Trophoblast cell (in vitro differentiated cells and primary cell): ENCODE results near the gene TMCC1.
"Not testable (repeated sequence)": the region's sequence is repeated elsewhere in the genome, so short reads cannot be mapped to it uniquely, and the experiment has no call there.

Source experiments
- DNase-seq, 2 donors: peaks; one replicate each; pipeline ENCODE4 v3.0.0-alpha.2; 2016
- H2AFZ ChIP-seq: 2 replicates; pipeline ENCODE4 v1.6.1; 2013; ENCODE audit warnings: low read length, moderate library complexity, mild to moderate bottlenecking; ENCODE audit not compliant: insufficient read depth, poor library complexity
- H2AK5ac ChIP-seq: 2 replicates; pipeline ENCODE4 v1.6.1; 2013; ENCODE audit warnings: mild to moderate bottlenecking, low read length
- H2BK120ac ChIP-seq: 2 replicates; pipeline ENCODE4 v1.6.1; 2013; ENCODE audit warnings: low read length, mild to moderate bottlenecking, moderate library complexity; ENCODE audit not compliant: insufficient read depth, poor library complexity
- H2BK12ac ChIP-seq: 2 replicates; pipeline ENCODE4 v1.6.1; 2013; ENCODE audit warnings: mild to moderate bottlenecking, low read length, moderate library complexity
- H2BK5ac ChIP-seq: 2 replicates; pipeline ENCODE4 v1.6.1; 2013; ENCODE audit warnings: low read length, low read depth, moderate library complexity, mild to moderate bottlenecking; ENCODE audit not compliant: poor library complexity
- H3K14ac ChIP-seq: 2 replicates; pipeline ENCODE4 v1.6.1; 2013; ENCODE audit warnings: mild to moderate bottlenecking, low read length
- H3K18ac ChIP-seq: 2 replicates; pipeline ENCODE4 v1.6.1; 2013; ENCODE audit warnings: mild to moderate bottlenecking, low read length
- H3K23ac ChIP-seq: 2 replicates; pipeline ENCODE4 v1.6.1; 2013; ENCODE audit warnings: low read length
- H3K27ac ChIP-seq: 2 replicates; pipeline ENCODE4 v1.5.1; 2013; ENCODE audit warnings: low read depth, mild to moderate bottlenecking, inconsistent platforms, low read length, moderate library complexity
- H3K27me3 ChIP-seq: 2 replicates; pipeline ENCODE4 v1.6.1; 2013; ENCODE audit warnings: inconsistent platforms, mild to moderate bottlenecking, low read length, moderate library complexity; ENCODE audit not compliant: insufficient read depth
- H3K36me3 ChIP-seq, 2 experiments: 1 replicate in 1 of 2; 2 replicates in 1 of 2; pipeline ENCODE4 v1.6.1; 2013; ENCODE audit warnings: low read length in 2 of 2, mild to moderate bottlenecking in 2 of 2, moderate library complexity in 1 of 2; ENCODE audit not compliant: insufficient read depth in 2 of 2, control insufficient read depth in 1 of 2
- H3K4ac ChIP-seq: 2 replicates; pipeline ENCODE4 v1.6.1; 2013; ENCODE audit warnings: low read depth, mild to moderate bottlenecking, low read length, moderate library complexity
- H3K4me1 ChIP-seq, 2 experiments: 1 replicate in 1 of 2; 2 replicates in 1 of 2; pipeline ENCODE4 v1.6.1; 2013; ENCODE audit warnings: low read length in 2 of 2, mild to moderate bottlenecking in 2 of 2, moderate library complexity in 1 of 2; ENCODE audit not compliant: insufficient read depth in 2 of 2, control insufficient read depth in 1 of 2
- H3K4me2 ChIP-seq: 2 replicates; pipeline ENCODE4 v1.6.1; 2013; ENCODE audit warnings: inconsistent platforms, mild to moderate bottlenecking, low read length, moderate library complexity
- H3K4me3 ChIP-seq: 2 replicates; pipeline ENCODE4 v1.5.1; 2013; ENCODE audit warnings: mild to moderate bottlenecking, low read depth, low read length, inconsistent platforms
- H3K79me1 ChIP-seq: one replicate; pipeline ENCODE4 v1.6.1; 2013; ENCODE audit warnings: low read length
- H3K79me2 ChIP-seq: 2 replicates; pipeline ENCODE4 v1.6.1; 2013; ENCODE audit warnings: low read length, mild to moderate bottlenecking; ENCODE audit not compliant: control insufficient read depth, insufficient read depth, poor library complexity
- H3K9ac ChIP-seq: 2 replicates; pipeline ENCODE4 v1.6.1; 2013; ENCODE audit warnings: mild to moderate bottlenecking, low read length
- H3K9me3 ChIP-seq: 2 replicates; pipeline ENCODE4 v1.6.1; 2013; ENCODE audit warnings: low read depth, mild to moderate bottlenecking, control low read depth, inconsistent platforms, low read length; ENCODE audit not compliant: insufficient read depth
- H4K12ac ChIP-seq: 2 replicates; pipeline ENCODE4 v1.6.1; 2013; ENCODE audit warnings: low read depth, mild to moderate bottlenecking, low read length, moderate library complexity
- H4K8ac ChIP-seq: 2 replicates; pipeline ENCODE4 v1.6.1; 2013; ENCODE audit warnings: low read depth, mild to moderate bottlenecking, low read length, moderate library complexity
- H4K91ac ChIP-seq: one replicate; pipeline ENCODE4 v1.6.1; 2013; ENCODE audit warnings: low read depth, mild to moderate bottlenecking, low read length, moderate library complexity
- WGBS: extraction: QIAGEN DNeasy Blood & Tissue Kit; methylation state at CpG from one replicate; pipeline ENCODE4 v1.1.7; 2013; ENCODE audit warnings: missing lambda C conversion rate; ENCODE audit not compliant: insufficient read length, insufficient coverage; ENCODE audit errors: extremely low coverage; 5-methylcytosine and 5-hydroxymethylcytosine counted together

TMCC1 gene

GRCh38 chr3:129874479-129874878 is 19.0 kb downstream of the TMCC1 start:
- not testable (repeated sequence) for DNase-seq, H4K12ac ChIP-seq, H2AK5ac ChIP-seq, H3K18ac ChIP-seq, H3K4me2 ChIP-seq, H3K27me3 ChIP-seq, H3K4me3 ChIP-seq, H3K4ac ChIP-seq, H2BK120ac ChIP-seq, H2AFZ ChIP-seq, H3K4me1 ChIP-seq, H3K9me3 ChIP-seq, H3K79me1 ChIP-seq, H4K91ac ChIP-seq, H3K14ac ChIP-seq, H2BK12ac ChIP-seq, H3K9ac ChIP-seq, H3K23ac ChIP-seq, H3K27ac ChIP-seq, H2BK5ac ChIP-seq, H3K79me2 ChIP-seq, H4K8ac ChIP-seq
- no CpG with 5 or more reads among the region's 2 CpGs for WGBS
- peaks cover 16 to 18% of the 10 kb centered on the region in 2 experiments for H3K36me3 ChIP-seq

- no peak overlapping the region for H4K8ac ChIP-seq
- no peak overlapping the region for H3K4me3 ChIP-seq
- H3K79me2 ChIP-seq = no peaks in the 10 kb centered on the region
- no peak overlapping the region for H2AK5ac ChIP-seq
- no peak overlapping the region for H2BK12ac ChIP-seq
- no peak overlapping the region for H3K18ac ChIP-seq
- no peak overlapping the region for H3K27ac ChIP-seq
- H3K36me3 ChIP-seq = peaks cover 7 to 10% of the 10 kb centered on the region in 2 experiments
- no peak overlapping the region for H3K9ac ChIP-seq
- no peak overlapping the region for H2BK120ac ChIP-seq
- no peak overlapping the region for H2BK5ac ChIP-seq
- H3K14ac ChIP-seq = no peak overlapping the region
- H3K27me3 ChIP-seq = no peaks in the 10 kb centered on the region
- no peaks in the 10 kb centered on the region for H3K79me1 ChIP-seq
- no peak for DNase-seq
- H2AFZ ChIP-seq = no peak overlapping the region
- no CpG with 5 or more reads among the region's 2 CpGs for WGBS
- no peak overlapping the region for H3K4me2 ChIP-seq
- H3K9me3 ChIP-seq = no peaks in the 10 kb centered on the region
- H4K12ac ChIP-seq = no peak overlapping the region
- H3K4me1 ChIP-seq = no peaks in the 10 kb centered on the region
- H4K91ac ChIP-seq = no peak overlapping the region
- no peak overlapping the region for H3K23ac ChIP-seq
- no peak overlapping the region for H3K4ac ChIP-seq
These were observed 24.6 kb downstream of the TMCC1 start for GRCh38 chr3:129868912-129869311.

- Histone ChIP-seq H3K18ac (no peak overlapping the region), H3K14ac (no peak overlapping the region), H2BK12ac (no peak overlapping the region), H3K4ac (no peak overlapping the region), H3K4me2 (no peak overlapping the region), H2BK120ac (no peak overlapping the region), H3K4me1 (no peaks in the 10 kb centered on the region), H2AK5ac (no peak overlapping the region), H2AFZ (no peak overlapping the region), H4K91ac (no peak overlapping the region), H4K12ac (no peak overlapping the region), H3K9me3 (no peaks in the 10 kb centered on the region), H3K27me3 (no peaks in the 10 kb centered on the region), H3K79me1 (no peaks in the 10 kb centered on the region), H3K79me2 (no peaks in the 10 kb centered on the region), H3K4me3 (no peak overlapping the region), H3K27ac (no peak overlapping the region), H2BK5ac (no peak overlapping the region), H3K9ac (no peak overlapping the region), H3K36me3 (peaks cover 4 to 5% of the 10 kb centered on the region in 2 experiments), H4K8ac (no peak overlapping the region), H3K23ac (no peak overlapping the region)
- no CpG with 5 or more reads among the region's 5 CpGs for WGBS
- DNase-seq = no peak
These were observed 25.9 kb downstream of the TMCC1 start for GRCh38 chr3:129867506-129868124.

- Histone ChIP-seq H4K12ac (no peak overlapping the region), H3K79me2 (no peaks in the 10 kb centered on the region), H4K91ac (no peak overlapping the region), H3K4me2 (no peak overlapping the region), H2AK5ac (no peak overlapping the region), H3K4me3 (no peak overlapping the region), H3K27me3 (no peaks in the 10 kb centered on the region), H2BK5ac (no peak overlapping the region), H3K23ac (no peak overlapping the region), H3K9ac (no peak overlapping the region), H2BK120ac (no peak overlapping the region), H2AFZ (no peak overlapping the region), H2BK12ac (no peak overlapping the region), H3K79me1 (no peaks in the 10 kb centered on the region), H3K14ac (no peak overlapping the region), H3K18ac (no peak overlapping the region), H3K27ac (no peak overlapping the region), H4K8ac (no peak overlapping the region), H3K9me3 (no peaks in the 10 kb centered on the region), H3K36me3 (peaks cover 4 to 5% of the 10 kb centered on the region in 2 experiments), H3K4ac (no peak overlapping the region), H3K4me1 (no peaks in the 10 kb centered on the region)
- WGBS = no CpG with 5 or more reads among the region's 2 CpGs
- DNase-seq = no peak
These were observed 27.7 kb downstream of the TMCC1 start for GRCh38 chr3:129865806-129866205.
